Measurements from ENCODE around the gene KIF1A.

The KIF1A gene

GRCh38 chr2:240767341-240767740, 52.7 kb downstream of the KIF1A start:
- DNase-seq (ENCODE audit: low spot score), result no peak

GRCh38 chr2:240766072-240766471, 53.9 kb downstream of the KIF1A start:
- DNase-seq (ENCODE audit: low spot score), result no peak

GRCh38 chr2:240765007-240765406, 55.0 kb downstream of the KIF1A start:
- no peak for DNase-seq (ENCODE audit: low spot score)

GRCh38 chr2:240764605-240765004, 55.4 kb downstream of the KIF1A start:
- DNase-seq (ENCODE audit: low spot score), result no peak

- no peak for DNase-seq (ENCODE audit: low spot score)
Measured at GRCh38 chr2:240762971-240763370, 57.0 kb downstream of the KIF1A start.

GRCh38 chr2:240762249-240762648, 57.8 kb downstream of the KIF1A start:
- no peak for DNase-seq (ENCODE audit: low spot score)

- DNase-seq (ENCODE audit: low spot score), result no peak
Measured at GRCh38 chr2:240760576-240761246, 59.3 kb downstream of the KIF1A start.

- no peak for DNase-seq (ENCODE audit: low spot score)
Measured at GRCh38 chr2:240760121-240760520, 59.9 kb downstream of the KIF1A start.

- no peak for DNase-seq (ENCODE audit: low spot score)
Measured at GRCh38 chr2:240759459-240759858, 60.6 kb downstream of the KIF1A start.

GRCh38 chr2:240757086-240757614, 62.9 kb downstream of the KIF1A start:
- no peak for DNase-seq (ENCODE audit: low spot score)

- DNase-seq (ENCODE audit: low spot score), result no peak
Measured at GRCh38 chr2:240752209-240752608, 67.8 kb downstream of the KIF1A start.

GRCh38 chr2:240750409-240750808, 69.6 kb downstream of the KIF1A start:
- DNase-seq (ENCODE audit: low spot score), result no peak

- no peak for DNase-seq (ENCODE audit: low spot score)
Measured at GRCh38 chr2:240749516-240749915, 70.5 kb downstream of the KIF1A start.

- DNase-seq (ENCODE audit: low spot score), result no peak
Measured at GRCh38 chr2:240747256-240747655, 72.8 kb downstream of the KIF1A start.

GRCh38 chr2:240746671-240747070, 73.3 kb downstream of the KIF1A start:
- DNase-seq (ENCODE audit: low spot score), result no peak

- no peak for DNase-seq (ENCODE audit: low spot score)
Measured at GRCh38 chr2:240745962-240746361, 74.1 kb downstream of the KIF1A start.

GRCh38 chr2:240745456-240745855, 74.6 kb downstream of the KIF1A start:
- no peak for DNase-seq (ENCODE audit: low spot score)

GRCh38 chr2:240742602-240743095, 77.4 kb downstream of the KIF1A start:
- no peak for DNase-seq (ENCODE audit: low spot score)

- no peak for DNase-seq (ENCODE audit: low spot score)
Measured at GRCh38 chr2:240741091-240741490, 78.9 kb downstream of the KIF1A start.

- DNase-seq (ENCODE audit: low spot score), result no peak
Measured at GRCh38 chr2:240739797-240740196, 80.2 kb downstream of the KIF1A start.

- no peak for DNase-seq (ENCODE audit: low spot score)
Measured at GRCh38 chr2:240737958-240738357, 82.1 kb downstream of the KIF1A start.

GRCh38 chr2:240737512-240737911, 82.5 kb downstream of the KIF1A start:
- no peak for DNase-seq (ENCODE audit: low spot score)

GRCh38 chr2:240736281-240737250, 83.5 kb downstream of the KIF1A start:
- DNase-seq (ENCODE audit: low spot score), result no peak
